Right forelimb (tissue), 1 donor: ENCODE results near the gene SSPN.

ENCODE experiments used
- DNase-seq: peaks from one replicate; pipeline ENCODE4 v3.0.0-alpha.2; 2018

The SSPN gene

GRCh38 chr12:26195250-26195640 lies at the start of gene SSPN:
Gene SSPN (plus strand): TSS chr12:26195573. CDS start chr12:26195673, 100 bp downstream.
- peak; percentile 90 for DNase-seq

- no peak for DNase-seq
Measured at GRCh38 chr12:26148291-26148690, 47.1 kb upstream of the SSPN start.

- no peak for DNase-seq
Measured at GRCh38 chr12:26149968-26150500, 45.3 kb upstream of the SSPN start.

GRCh38 chr12:26150736-26151450 lies 44.5 kb upstream of the SSPN start:
- no peak for DNase-seq

GRCh38 chr12:26152507-26153102 lies 42.8 kb upstream of the SSPN start:
- DNase-seq: no peak

GRCh38 chr12:26153421-26154154 lies 41.8 kb upstream of the SSPN start:
- DNase-seq: no peak

- DNase-seq: no peak
Measured at GRCh38 chr12:26156201-26156871, 39.0 kb upstream of the SSPN start.

GRCh38 chr12:26157001-26157400 lies 38.4 kb upstream of the SSPN start:
- no peak for DNase-seq

- no peak for DNase-seq
Measured at GRCh38 chr12:26158078-26158764, 37.2 kb upstream of the SSPN start.

- DNase-seq: no peak
Measured at GRCh38 chr12:26162174-26162573, 33.2 kb upstream of the SSPN start.

- no peak for DNase-seq
Measured at GRCh38 chr12:26162905-26163304, 32.5 kb upstream of the SSPN start.

- DNase-seq: no peak
Measured at GRCh38 chr12:26164118-26164517, 31.3 kb upstream of the SSPN start.

- DNase-seq: no peak
Measured at GRCh38 chr12:26172013-26172412, 23.4 kb upstream of the SSPN start.

- no peak for DNase-seq
Measured at GRCh38 chr12:26172539-26172938, 22.8 kb upstream of the SSPN start.

GRCh38 chr12:26172946-26173552 lies 22.3 kb upstream of the SSPN start:
- DNase-seq: no peak

- DNase-seq: no peak
Measured at GRCh38 chr12:26176725-26177124, 18.6 kb upstream of the SSPN start.

- DNase-seq: no peak
Measured at GRCh38 chr12:26177283-26177682, 18.1 kb upstream of the SSPN start.

- no peak for DNase-seq
Measured at GRCh38 chr12:26179826-26180225, 15.5 kb upstream of the SSPN start.

GRCh38 chr12:26182377-26182776 lies 13.0 kb upstream of the SSPN start:
- no peak for DNase-seq

- DNase-seq: no peak
Measured at GRCh38 chr12:26185532-26186320, 9.6 kb upstream of the SSPN start.
